ENCODE measurements around the gene FOXD2.

DNA sequence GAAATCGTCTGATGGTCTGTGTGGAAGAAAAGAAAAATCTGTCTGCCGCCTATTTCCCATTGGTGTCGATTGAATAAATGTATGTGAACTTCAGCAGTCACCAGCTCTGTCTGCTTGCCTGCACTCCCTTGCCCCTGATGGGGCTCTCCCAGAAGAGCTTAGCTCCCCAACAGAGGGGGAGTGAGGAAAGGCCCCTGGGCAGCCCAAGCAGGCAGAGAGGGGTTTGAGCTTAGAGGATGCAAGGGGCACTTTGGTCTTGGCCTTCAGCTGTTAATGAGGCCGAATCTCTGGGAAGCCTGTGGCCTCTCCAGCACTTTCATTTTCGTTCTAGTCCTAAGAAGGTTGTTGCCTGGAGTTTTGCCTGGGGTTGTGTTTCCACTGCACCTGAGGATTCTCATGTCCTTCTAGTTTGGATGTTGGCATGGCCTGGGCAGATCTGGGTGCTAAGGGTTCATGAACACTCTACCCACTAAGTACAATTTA lies 2.8 kb downstream of the FOXD2 start:
- TF ChIP-seq, protein P1, sequence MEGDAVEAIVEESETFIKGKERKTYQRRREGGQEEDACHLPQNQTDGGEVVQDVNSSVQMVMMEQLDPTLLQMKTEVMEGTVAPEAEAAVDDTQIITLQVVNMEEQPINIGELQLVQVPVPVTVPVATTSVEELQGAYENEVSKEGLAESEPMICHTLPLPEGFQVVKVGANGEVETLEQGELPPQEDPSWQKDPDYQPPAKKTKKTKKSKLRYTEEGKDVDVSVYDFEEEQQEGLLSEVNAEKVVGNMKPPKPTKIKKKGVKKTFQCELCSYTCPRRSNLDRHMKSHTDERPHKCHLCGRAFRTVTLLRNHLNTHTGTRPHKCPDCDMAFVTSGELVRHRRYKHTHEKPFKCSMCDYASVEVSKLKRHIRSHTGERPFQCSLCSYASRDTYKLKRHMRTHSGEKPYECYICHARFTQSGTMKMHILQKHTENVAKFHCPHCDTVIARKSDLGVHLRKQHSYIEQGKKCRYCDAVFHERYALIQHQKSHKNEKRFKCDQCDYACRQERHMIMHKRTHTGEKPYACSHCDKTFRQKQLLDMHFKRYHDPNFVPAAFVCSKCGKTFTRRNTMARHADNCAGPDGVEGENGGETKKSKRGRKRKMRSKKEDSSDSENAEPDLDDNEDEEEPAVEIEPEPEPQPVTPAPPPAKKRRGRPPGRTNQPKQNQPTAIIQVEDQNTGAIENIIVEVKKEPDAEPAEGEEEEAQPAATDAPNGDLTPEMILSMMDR (conservative IDR thresholded peaks at IDR 0.05 in 1 of 2, IDR thresholded peaks at IDR 0.05 in 1 of 2; ENCODE audit: low read depth in 1 of 2, low read length in 2 of 2): no peak
- TF ChIP-seq EZH2 (IDR thresholded peaks at IDR 0.05; ENCODE audit: low read length, missing control alignments): no peak
